H4 (cell line): ENCODE measurements around the gene LTA. TPM values are rescaled to one million over a fixed set of nuclear protein-coding genes. Genes with fewer than 3 reads are reported as not detected.

ENCODE experiments used
- DNase-seq: peaks from one replicate; pipeline ENCODE4 v3.0.0-alpha.2; 2015; ENCODE audit warnings: low spot score
- total RNA-seq: library from RNA; depleted of rRNA; stranded (reverse); fragments of >200 nt; shearing (Covaris generic); gene quantifications from 2 replicates; pipeline ENCODE4 v1.2.3, GENCODE V29; 2014

Gene LTA
- total RNA-seq, 1 experiment from 2014 or later: not detected

DNA sequence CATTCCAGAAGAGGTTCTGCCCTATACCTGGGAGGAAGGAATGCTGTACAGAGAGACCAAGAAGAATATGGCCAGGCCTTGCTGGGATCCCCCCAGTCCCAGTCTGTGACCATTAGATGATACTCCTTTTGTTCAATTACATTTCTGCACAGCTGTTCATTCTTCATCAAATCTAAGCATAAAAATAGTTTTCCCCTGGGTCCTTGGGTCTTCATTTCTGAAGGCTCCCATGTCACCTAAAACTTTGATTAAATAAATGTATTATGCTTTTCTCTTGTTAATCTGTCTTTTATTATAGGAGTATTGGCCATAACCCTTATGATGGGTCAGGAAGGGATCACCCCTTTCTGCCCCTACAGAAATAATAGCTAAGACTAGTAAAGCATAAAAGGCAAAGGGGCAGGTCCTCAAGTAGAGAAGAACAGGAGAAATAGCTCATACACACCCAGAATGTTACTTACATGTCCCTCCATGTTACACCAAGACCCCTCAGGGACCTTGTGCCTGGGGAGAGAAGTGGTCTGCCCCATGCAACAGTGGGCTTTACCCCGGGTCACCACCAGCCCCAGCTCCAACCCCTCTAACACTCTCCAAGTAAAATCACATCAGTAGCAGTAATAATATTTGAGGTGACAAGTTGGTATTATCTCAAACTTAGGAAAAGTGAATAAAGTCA, 2.1 kb upstream of the LTA start:
- no peak for DNase-seq

DNA sequence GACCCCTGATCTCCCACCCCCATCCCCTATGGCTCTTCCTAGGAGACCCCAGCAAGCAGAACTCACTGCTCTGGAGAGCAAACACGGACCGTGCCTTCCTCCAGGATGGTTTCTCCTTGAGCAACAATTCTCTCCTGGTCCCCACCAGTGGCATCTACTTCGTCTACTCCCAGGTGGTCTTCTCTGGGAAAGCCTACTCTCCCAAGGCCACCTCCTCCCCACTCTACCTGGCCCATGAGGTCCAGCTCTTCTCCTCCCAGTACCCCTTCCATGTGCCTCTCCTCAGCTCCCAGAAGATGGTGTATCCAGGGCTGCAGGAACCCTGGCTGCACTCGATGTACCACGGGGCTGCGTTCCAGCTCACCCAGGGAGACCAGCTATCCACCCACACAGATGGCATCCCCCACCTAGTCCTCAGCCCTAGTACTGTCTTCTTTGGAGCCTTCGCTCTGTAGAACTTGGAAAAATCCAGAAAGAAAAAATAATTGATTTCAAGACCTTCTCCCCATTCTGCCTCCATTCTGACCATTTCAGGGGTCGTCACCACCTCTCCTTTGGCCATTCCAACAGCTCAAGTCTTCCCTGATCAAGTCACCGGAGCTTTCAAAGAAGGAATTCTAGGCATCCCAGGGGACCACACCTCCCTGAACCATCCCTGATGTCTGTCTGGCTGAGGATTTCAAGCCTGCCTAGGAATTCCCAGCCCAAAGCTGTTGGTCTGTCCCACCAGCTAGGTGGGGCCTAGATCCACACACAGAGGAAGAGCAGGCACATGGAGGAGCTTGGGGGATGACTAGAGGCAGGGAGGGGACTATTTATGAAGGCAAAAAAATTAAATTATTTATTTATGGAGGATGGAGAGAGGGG, 1.4 kb downstream of the LTA start:
- no peak for DNase-seq

DNA sequence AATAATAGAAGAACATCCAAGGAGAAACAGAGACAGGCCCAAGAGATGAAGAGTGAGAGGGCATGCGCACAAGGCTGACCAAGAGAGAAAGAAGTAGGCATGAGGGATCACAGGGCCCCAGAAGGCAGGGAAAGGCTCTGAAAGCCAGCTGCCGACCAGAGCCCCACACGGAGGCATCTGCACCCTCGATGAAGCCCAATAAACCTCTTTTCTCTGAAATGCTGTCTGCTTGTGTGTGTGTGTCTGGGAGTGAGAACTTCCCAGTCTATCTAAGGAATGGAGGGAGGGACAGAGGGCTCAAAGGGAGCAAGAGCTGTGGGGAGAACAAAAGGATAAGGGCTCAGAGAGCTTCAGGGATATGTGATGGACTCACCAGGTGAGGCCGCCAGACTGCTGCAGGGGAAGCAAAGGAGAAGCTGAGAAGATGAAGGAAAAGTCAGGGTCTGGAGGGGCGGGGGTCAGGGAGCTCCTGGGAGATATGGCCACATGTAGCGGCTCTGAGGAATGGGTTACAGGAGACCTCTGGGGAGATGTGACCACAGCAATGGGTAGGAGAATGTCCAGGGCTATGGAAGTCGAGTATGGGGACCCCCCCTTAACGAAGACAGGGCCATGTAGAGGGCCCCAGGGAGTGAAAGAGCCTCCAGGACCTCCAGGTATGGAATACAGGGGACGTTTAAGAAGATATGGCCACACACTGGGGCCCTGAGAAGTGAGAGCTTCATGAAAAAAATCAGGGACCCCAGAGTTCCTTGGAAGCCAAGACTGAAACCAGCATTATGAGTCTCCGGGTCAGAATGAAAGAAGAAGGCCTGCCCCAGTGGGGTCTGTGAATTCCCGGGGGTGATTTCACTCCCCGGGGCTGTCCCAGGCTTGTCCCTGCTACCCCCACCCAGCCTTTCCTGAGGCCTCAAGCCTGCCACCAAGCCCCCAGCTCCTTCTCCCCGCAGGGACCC, 2.3 kb downstream of the LTA start:
- DNase-seq: no peak

DNA sequence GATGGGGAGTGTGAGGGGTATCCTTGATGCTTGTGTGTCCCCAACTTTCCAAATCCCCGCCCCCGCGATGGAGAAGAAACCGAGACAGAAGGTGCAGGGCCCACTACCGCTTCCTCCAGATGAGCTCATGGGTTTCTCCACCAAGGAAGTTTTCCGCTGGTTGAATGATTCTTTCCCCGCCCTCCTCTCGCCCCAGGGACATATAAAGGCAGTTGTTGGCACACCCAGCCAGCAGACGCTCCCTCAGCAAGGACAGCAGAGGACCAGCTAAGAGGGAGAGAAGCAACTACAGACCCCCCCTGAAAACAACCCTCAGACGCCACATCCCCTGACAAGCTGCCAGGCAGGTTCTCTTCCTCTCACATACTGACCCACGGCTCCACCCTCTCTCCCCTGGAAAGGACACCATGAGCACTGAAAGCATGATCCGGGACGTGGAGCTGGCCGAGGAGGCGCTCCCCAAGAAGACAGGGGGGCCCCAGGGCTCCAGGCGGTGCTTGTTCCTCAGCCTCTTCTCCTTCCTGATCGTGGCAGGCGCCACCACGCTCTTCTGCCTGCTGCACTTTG, 3.3 kb downstream of the LTA start, which contains the start of gene TNF:
Gene TNF (plus strand): TSS at position 231 of the 567 bp plus-strand sequence. CDS start 177 bp downstream, at position 408.
- DNase-seq: no peak

DNA sequence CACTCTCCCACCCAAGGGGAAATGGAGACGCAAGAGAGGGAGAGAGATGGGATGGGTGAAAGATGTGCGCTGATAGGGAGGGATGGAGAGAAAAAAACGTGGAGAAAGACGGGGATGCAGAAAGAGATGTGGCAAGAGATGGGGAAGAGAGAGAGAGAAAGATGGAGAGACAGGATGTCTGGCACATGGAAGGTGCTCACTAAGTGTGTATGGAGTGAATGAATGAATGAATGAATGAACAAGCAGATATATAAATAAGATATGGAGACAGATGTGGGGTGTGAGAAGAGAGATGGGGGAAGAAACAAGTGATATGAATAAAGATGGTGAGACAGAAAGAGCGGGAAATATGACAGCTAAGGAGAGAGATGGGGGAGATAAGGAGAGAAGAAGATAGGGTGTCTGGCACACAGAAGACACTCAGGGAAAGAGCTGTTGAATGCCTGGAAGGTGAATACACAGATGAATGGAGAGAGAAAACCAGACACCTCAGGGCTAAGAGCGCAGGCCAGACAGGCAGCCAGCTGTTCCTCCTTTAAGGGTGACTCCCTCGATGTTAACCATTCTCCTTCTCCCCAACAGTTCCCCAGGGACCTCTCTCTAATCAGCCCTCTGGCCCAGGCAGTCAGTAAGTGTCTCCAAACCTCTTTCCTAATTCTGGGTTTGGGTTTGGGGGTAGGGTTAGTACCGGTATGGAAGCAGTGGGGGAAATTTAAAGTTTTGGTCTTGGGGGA, 4.0 kb downstream of the LTA start:
- no peak for DNase-seq

DNA sequence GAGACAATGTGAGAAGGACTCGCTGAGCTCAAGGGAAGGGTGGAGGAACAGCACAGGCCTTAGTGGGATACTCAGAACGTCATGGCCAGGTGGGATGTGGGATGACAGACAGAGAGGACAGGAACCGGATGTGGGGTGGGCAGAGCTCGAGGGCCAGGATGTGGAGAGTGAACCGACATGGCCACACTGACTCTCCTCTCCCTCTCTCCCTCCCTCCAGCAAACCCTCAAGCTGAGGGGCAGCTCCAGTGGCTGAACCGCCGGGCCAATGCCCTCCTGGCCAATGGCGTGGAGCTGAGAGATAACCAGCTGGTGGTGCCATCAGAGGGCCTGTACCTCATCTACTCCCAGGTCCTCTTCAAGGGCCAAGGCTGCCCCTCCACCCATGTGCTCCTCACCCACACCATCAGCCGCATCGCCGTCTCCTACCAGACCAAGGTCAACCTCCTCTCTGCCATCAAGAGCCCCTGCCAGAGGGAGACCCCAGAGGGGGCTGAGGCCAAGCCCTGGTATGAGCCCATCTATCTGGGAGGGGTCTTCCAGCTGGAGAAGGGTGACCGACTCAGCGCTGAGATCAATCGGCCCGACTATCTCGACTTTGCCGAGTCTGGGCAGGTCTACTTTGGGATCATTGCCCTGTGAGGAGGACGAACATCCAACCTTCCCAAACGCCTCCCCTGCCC, 4.9 kb downstream of the LTA start:
- no peak for DNase-seq

DNA sequence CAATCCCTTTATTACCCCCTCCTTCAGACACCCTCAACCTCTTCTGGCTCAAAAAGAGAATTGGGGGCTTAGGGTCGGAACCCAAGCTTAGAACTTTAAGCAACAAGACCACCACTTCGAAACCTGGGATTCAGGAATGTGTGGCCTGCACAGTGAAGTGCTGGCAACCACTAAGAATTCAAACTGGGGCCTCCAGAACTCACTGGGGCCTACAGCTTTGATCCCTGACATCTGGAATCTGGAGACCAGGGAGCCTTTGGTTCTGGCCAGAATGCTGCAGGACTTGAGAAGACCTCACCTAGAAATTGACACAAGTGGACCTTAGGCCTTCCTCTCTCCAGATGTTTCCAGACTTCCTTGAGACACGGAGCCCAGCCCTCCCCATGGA, 5.5 kb downstream of the LTA start:
- DNase-seq: no peak

DNA sequence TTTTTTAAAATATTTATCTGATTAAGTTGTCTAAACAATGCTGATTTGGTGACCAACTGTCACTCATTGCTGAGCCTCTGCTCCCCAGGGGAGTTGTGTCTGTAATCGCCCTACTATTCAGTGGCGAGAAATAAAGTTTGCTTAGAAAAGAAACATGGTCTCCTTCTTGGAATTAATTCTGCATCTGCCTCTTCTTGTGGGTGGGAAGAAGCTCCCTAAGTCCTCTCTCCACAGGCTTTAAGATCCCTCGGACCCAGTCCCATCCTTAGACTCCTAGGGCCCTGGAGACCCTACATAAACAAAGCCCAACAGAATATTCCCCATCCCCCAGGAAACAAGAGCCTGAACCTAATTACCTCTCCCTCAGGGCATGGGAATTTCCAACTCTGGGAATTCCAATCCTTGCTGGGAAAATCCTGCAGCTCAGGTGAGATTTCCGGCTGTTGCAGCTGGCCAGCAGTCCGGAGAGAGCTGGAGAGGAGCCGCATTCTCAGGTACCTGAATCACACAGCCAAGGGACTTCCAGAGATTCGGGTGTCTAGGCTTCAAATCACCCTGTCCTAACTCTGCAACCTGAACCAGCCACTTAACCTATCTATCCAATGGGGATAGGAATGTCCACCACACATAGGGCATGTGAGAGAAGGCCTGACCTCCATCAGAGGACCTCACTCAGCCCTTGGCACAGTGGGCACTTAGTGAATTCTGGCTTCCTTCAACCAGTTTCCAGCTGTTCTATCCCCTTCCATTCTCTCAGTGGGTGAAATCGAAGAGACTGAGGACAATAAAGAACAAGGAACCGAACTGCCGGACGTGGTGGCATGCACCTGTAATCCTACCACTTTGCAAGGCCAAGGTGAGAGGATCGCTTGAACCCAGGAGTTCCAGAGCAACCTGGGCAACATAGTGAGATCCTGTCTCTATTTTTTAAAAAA, 6.4 kb downstream of the LTA start:
- no peak for DNase-seq

DNA sequence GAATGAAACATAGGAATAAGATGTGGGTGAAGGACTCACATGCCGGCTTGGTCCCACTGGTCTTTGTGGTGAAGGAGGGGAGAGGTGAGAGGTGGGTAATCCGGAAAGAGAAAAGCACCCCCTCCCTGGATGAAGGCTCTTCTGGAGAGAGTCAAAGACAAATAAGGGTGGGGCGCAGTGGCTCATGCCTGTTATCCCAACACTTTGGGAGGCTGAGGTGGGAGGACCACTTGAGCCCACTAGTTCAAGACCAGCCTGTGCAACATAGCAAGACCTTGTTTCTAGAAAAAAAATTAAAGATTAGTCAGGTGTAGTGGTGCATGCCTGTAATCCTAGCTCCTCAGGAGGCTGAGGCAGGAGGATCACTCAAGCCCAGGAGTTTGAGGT, 7.0 kb downstream of the LTA start:
- no peak for DNase-seq

DNA sequence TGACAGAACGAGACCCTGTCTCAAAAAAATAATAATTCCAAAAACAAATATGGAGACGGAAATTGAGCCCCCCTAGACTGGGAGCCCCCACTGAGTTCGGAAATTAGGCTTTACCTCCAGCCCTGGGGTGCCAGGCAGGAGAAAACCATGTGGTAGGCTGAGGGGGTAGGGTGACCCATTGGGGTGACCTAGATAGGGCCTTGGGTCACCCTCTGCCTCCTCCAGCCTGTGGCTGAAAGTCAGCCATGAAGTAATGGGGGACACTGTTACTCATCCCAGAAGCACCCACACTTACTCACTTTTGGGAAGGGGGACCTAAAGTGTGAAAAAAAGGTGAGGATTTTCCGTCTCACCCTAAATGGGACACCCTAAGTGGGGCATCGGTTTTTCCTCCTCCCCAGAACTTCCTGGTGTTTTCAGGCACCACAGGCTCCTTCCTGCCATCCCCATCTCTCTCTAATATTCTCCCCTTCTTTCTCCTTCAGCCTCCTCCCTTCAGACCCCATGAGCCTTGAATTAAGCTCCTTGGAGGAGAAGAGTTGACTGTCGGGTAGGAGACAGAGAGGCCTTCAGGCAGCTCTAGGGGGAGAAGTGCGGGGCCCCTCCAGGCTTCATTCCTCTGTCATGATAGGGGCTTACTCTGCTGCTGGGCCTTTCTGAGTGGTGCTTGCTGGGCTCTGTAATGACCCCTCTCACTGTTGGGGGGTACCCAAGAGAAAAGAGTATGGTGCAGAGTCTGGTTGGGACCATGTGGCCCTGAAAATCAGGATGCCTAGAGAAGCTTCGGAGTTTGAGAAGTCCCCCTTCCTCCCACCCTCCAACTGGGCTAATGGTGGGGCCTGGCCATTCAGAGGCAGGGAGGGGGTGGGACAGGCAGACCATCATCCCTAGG, 7.7 kb downstream of the LTA start:
- no peak for DNase-seq

DNA sequence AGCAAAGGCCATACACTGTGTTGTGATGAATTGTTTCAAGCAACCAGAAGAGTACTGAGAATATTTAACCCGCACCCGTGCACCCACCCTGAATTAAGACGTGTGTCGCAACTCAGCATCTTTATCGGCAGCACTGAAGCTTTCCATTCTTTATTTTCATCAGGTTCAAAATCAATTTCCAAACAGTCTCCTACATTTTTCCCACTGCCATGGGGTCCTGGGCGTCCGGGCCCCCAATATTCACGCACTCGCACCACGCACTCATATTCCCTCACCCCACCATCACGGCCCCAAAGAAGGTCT, 8.3 kb downstream of the LTA start:
- no peak for DNase-seq

DNA sequence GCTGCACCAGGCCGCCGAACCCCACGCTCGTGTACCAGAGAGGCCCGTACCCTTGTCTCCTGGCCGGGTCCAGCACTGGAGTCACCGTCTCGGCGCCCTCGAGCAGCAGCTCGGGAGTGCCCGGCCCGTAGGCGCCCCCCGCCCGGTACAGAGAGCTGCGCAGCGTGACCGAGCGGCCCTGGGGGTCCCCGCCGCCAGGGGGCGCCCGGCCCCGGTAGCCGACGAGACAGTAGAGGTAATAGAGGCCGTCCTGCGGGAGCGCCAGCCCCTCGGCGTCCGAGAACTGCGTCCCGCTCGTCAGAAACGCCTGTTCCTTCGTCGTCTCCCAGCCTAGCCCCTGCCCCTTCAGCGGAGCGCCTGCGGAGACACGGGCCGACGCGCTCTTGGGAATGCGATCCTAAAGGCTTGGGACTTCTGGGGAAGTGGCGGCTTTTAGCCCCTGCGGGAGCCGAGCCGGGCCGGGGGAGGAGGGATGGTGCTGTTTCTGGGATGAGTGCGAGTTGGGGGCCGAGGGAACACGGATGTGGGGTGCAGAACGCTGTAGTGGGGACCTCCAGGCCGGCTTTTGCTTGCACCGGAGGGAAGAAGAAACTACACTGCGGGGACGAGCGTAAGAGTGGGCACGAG, 8.8 kb downstream of the LTA start:
- peak; percentile 53 for DNase-seq

DNA sequence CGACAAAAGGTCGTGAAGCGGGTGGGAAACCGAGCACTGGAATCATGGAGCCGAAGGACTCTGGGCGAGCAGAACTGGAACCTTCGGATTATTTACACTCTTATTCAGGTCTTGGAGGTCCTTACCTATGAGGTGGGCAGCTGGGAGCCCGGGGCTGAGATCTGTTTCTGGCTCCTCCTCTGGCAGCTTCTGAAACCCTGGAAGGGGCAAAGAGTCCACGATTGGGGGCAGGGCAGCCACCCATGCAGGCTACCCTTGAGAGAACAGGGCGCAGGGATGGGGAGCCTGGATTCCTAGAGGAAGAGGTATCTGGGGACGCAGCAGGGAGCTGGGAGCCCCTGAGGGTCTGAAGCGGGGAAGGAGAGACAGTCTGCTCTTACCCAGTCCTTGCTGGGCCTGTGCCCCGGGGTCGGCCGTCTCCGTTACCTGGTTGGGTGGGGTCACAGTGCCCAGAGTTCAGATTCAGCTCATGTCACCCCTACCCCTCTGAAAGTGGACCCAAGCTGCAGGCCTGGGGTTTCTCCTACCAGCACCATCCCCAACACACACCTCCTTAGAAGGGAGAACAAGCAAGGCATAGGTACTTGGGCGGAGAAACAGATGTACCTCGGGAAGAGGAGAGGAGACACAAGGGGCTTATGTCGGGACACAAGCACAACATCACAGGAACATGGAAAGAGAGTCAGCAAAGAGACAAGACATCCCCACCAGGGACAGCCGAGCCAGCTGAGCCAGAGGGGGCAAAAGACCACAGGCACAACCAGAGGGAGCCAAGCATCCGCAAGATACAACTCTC, 9.5 kb downstream of the LTA start:
- DNase-seq: no peak

DNA sequence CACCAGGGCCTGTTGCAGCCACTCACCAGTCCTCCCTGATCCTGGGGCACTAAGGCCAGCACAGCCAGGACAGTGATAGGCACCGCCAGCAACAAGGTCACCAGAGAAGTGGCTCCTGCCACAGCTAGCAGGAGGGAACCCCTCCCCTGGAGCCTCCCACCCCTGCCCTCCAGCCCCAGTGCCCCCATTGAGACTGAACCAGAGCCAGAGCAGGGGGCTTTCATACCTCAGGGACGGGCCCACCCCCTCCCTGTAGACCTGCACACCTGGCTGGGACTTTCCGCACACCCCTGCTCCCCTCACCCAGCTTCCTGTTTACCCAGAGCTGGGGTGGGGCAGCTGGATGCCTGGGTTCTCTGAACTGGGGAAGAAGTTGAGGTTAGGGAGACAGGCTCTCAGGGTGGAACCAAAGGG, 10.1 kb downstream of the LTA start, which contains the start of gene LTB:
Gene LTB (minus strand): TSS at position 195 of the 414 bp plus-strand sequence. CDS start 7 bp downstream, at position 188.
- DNase-seq: no peak

DNA sequence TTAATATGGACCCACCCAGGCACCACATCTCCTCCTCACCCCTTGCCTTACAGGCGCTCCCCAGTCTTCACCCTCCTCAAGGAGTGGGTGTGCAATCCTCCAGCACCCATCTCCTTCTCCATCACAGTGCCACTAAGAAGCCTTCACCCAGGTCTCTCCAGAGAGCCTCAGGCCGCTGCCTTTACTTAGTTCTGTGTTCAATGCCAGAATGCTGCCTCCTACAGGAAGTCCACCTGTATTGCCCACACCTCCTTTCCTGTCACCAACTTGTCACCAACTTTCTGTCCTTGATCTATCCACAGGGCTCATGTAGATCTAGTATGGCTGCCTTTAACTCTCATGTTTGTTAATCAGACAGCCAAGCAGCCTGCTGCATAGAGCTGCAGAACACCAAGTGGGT, 13.4 kb downstream of the LTA start:
- DNase-seq: no peak

DNA sequence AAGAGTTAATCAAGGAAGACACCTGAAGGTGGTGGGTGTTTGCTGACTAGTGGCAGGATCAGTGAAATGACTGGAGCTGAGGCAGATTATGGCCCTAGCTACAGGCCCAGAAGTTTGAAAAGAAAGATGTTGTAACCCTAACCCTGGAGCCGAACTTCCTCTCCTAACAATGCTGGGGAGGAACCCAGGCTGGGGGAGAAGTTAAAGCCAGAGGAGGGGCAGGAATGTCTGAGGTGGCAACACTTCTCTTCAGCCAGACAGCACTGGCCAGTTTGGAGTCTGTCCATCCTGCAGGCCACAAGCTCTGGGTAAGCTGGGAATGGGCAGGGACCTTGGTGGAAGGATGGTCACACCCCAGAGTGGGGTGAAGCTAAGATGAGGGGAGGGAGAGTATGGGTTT, 13.9 kb downstream of the LTA start, which contains the start of gene LST1:
Gene LST1 (plus strand): TSS at position 270 of the 400 bp plus-strand sequence. CDS start 1,023 bp downstream, outside the sequence.
- DNase-seq: no peak
